H1 (cell line): Measurements from ENCODE around the gene SARNP. TPM values are rescaled to one million over a fixed set of nuclear protein-coding genes. Genes with fewer than 3 reads are reported as not detected.

ENCODE experiments used
- CTCF ChIA-PET: fragments of 300-600 bp; sonication (Branson Sonifier 250); formaldehyde crosslinking; loops from one replicate; lab custom pipeline; 2021; ENCODE audit not compliant: partially characterized antibody; lab: Charles Lee
- POLR2A ChIA-PET: fragments of 300-600 bp; sonication (Branson Sonifier 250); formaldehyde crosslinking; loops from one replicate; lab custom pipeline; 2021; ENCODE audit warnings: inconsistent platforms; ENCODE audit not compliant: partially characterized antibody; lab: Charles Lee
- DNase-seq, 2 experiments: peaks; one replicate each; pipeline versions ENCODE4 v3.0.0 to v3.0.0-alpha.2; 2010 to 2022; ENCODE audit warnings: low spot score in 2 of 2, low read depth in 1 of 2, mixed read lengths in 1 of 2
- FAIRE-seq: peaks from 2 replicates; lab custom pipeline; 2011; peaks lifted over from hg19 to GRCh38; lab: Jason Lieb, UNC
- H2AFZ ChIP-seq: 2 replicates; pipeline ENCODE4 v1.8.1; 2012; ENCODE audit warnings: low read length, inconsistent platforms
- H2AK5ac ChIP-seq: 2 replicates; pipeline ENCODE4 v1.6.1; 2013; ENCODE audit warnings: low read depth, low read length
- H2BK120ac ChIP-seq: replicated peaks from 2 replicates; pipeline ENCODE3; 2013; ENCODE audit warnings: low read depth, low read length, inconsistent platforms
- H2BK12ac ChIP-seq: 2 replicates; pipeline ENCODE4 v1.6.1; 2013; ENCODE audit warnings: low read depth, low read length
- H2BK15ac ChIP-seq: 2 replicates; pipeline ENCODE4 v1.6.1; 2013; ENCODE audit warnings: low read length
- H2BK20ac ChIP-seq: 2 replicates; pipeline ENCODE4 v1.6.1; 2013; ENCODE audit warnings: low read length
- H2BK5ac ChIP-seq: 2 replicates; pipeline ENCODE4 v1.6.1; 2013; ENCODE audit warnings: low read depth, low read length
- H3K14ac ChIP-seq: 2 replicates; pipeline ENCODE4 v1.6.1; 2013; ENCODE audit warnings: inconsistent platforms; ENCODE audit not compliant: insufficient read length
- H3K18ac ChIP-seq: 2 replicates; pipeline ENCODE4 v1.6.1; 2013; ENCODE audit warnings: low read length; ENCODE audit errors: extremely low read depth
- H3K23ac ChIP-seq: 2 replicates; pipeline ENCODE4 v1.6.1; 2013; ENCODE audit warnings: inconsistent platforms; ENCODE audit not compliant: insufficient read length
- H3K23me2 ChIP-seq: 2 replicates; pipeline ENCODE4 v1.6.1; 2013; ENCODE audit warnings: low read depth, low read length
- H3K27ac ChIP-seq: 2 replicates; pipeline ENCODE4 v1.6.1; 2011; ENCODE audit warnings: low read depth, low read length, inconsistent platforms
- H3K27me3 ChIP-seq, 4 experiments: replicated peaks in 1 of 4; 1 replicate in 1 of 4; 2 replicates in 3 of 4; pipeline versions ENCODE4 v1.6.1 to v1.8.1; 2011 to 2013; ENCODE audit warnings: low read length in 3 of 4, mild to moderate bottlenecking in 3 of 4, inconsistent platforms in 2 of 4, mixed read lengths in 2 of 4, moderate library complexity in 1 of 4; ENCODE audit not compliant: control insufficient read depth in 3 of 4, insufficient read depth in 3 of 4; ENCODE audit errors: extremely low read depth in 1 of 4
- H3K36me3 ChIP-seq, 4 experiments: 2 replicates each; pipeline versions ENCODE4 v1.6.1 to v1.8.1; 2011 to 2013; ENCODE audit warnings: mild to moderate bottlenecking in 4 of 4, low read length in 3 of 4, moderate library complexity in 2 of 4, control low read depth in 1 of 4, inconsistent platforms in 1 of 4; ENCODE audit not compliant: insufficient read depth in 4 of 4, control insufficient read depth in 2 of 4
- H3K4ac ChIP-seq: replicated peaks from 2 replicates; pipeline ENCODE3; 2013; ENCODE audit warnings: low read length, low read depth, mixed read lengths, inconsistent platforms; ENCODE audit not compliant: insufficient read length
- H3K4me1 ChIP-seq, 4 experiments: replicated peaks in 1 of 4; 1 replicate in 1 of 4; 2 replicates in 3 of 4; pipeline versions ENCODE4 v1.6.1 to v1.8.1; 2011 to 2013; ENCODE audit warnings: low read length in 3 of 4, inconsistent platforms in 2 of 4, mixed read lengths in 1 of 4; ENCODE audit not compliant: insufficient read depth in 4 of 4, control insufficient read depth in 3 of 4
- H3K4me2 ChIP-seq, 2 experiments: 2 replicates each; pipeline versions ENCODE4 v1.6.1 to v1.8.1; 2011 to 2013; ENCODE audit warnings: low read depth in 2 of 2, low read length in 2 of 2, control low read depth in 1 of 2, inconsistent platforms in 1 of 2, mild to moderate bottlenecking in 1 of 2; ENCODE audit not compliant: insufficient read depth in 1 of 2
- H3K4me3 ChIP-seq, 4 experiments: fragments of 200-600, 300-600 bp in 1 of 4; sonication (generic), shearing (Covaris generic), sonication (Bioruptor Twin) in 1 of 4; 2 replicates each; pipeline versions ENCODE4 v1.5.1 to v1.8.1; 2011 to 2016; ENCODE audit warnings: low read length in 4 of 4, low read depth in 3 of 4, control low read depth in 2 of 4, inconsistent platforms in 2 of 4, mild to moderate bottlenecking in 2 of 4, mixed read lengths in 1 of 4, moderate library complexity in 1 of 4; ENCODE audit not compliant: insufficient read depth in 2 of 4; ENCODE audit errors: extremely low read depth in 1 of 4
- H3K56ac ChIP-seq: replicated peaks from 2 replicates; pipeline ENCODE3; 2013; ENCODE audit warnings: low read depth, mild to moderate bottlenecking, mixed read lengths, low read length, inconsistent platforms; ENCODE audit not compliant: insufficient read length
- H3K79me1 ChIP-seq: 2 replicates; pipeline ENCODE4 v1.6.1; 2013; ENCODE audit warnings: low read depth, low read length, control low read depth
- H3K79me2 ChIP-seq, 2 experiments: 2 replicates each; pipeline versions ENCODE4 v1.6.1 to v1.8.1; 2012 to 2013; ENCODE audit warnings: low read length in 2 of 2, mild to moderate bottlenecking in 2 of 2, inconsistent platforms in 1 of 2; ENCODE audit not compliant: insufficient read depth in 2 of 2, control insufficient read depth in 1 of 2
- H3K9ac ChIP-seq, 4 experiments: replicated peaks in 1 of 4; 1 replicate in 1 of 4; 2 replicates in 3 of 4; pipeline versions ENCODE4 v1.6.1 to v1.8.1; 2011 to 2013; ENCODE audit warnings: low read depth in 3 of 4, low read length in 3 of 4, control low read depth in 2 of 4, mild to moderate bottlenecking in 2 of 4, moderate library complexity in 2 of 4, inconsistent platforms in 1 of 4; ENCODE audit errors: extremely low read depth in 1 of 4
- H3K9me3 ChIP-seq, 2 experiments: 2 replicates each; pipeline versions ENCODE4 v1.6.1 to v1.8.1; 2012 to 2013; ENCODE audit warnings: mild to moderate bottlenecking in 2 of 2, moderate library complexity in 2 of 2, control low read depth in 1 of 2, inconsistent platforms in 1 of 2, low read depth in 1 of 2, low read length in 1 of 2, mixed read lengths in 1 of 2; ENCODE audit not compliant: insufficient read depth in 2 of 2
- H4K20me1 ChIP-seq, 2 experiments: replicated peaks in 1 of 2; 2 replicates each; pipeline versions ENCODE3 to v1.8.1; 2011 to 2013; ENCODE audit warnings: inconsistent platforms in 2 of 2, low read length in 2 of 2, mild to moderate bottlenecking in 1 of 2; ENCODE audit not compliant: insufficient read depth in 2 of 2, control insufficient read depth in 1 of 2
- H4K5ac ChIP-seq: 2 replicates; pipeline ENCODE4 v1.6.1; 2013; ENCODE audit warnings: low read length, low read depth, mixed read lengths, inconsistent platforms; ENCODE audit not compliant: insufficient read length
- H4K8ac ChIP-seq: 2 replicates; pipeline ENCODE4 v1.8.0; 2013; ENCODE audit warnings: mild to moderate bottlenecking, moderate library complexity, low read length, inconsistent platforms; ENCODE audit not compliant: insufficient read depth; ENCODE audit errors: extremely low read depth
- H4K91ac ChIP-seq: replicated peaks from 2 replicates; pipeline ENCODE3; 2013; ENCODE audit warnings: low read length, mixed read lengths, inconsistent platforms; ENCODE audit not compliant: insufficient read length
- BRCA1 ChIP-seq: IDR thresholded peaks from 2 replicates; pipeline ENCODE4 v1.6.1; 2012; ENCODE audit warnings: low read depth, low read length, improper control_type of control experiment
- CHD1 ChIP-seq: IDR thresholded peaks from 2 replicates; pipeline ENCODE4 v1.6.1; 2012; ENCODE audit warnings: low read depth, low read length, improper control_type of control experiment
- CHD2 ChIP-seq: IDR thresholded peaks from 2 replicates; pipeline ENCODE4 v1.6.1; 2012; ENCODE audit warnings: low read length, improper control_type of control experiment
- EP300 ChIP-seq, 2 experiments: IDR thresholded peaks; 1 replicate in 1 of 2; 2 replicates in 1 of 2; pipeline ENCODE4 v1.6.1; 2011 to 2012; ENCODE audit warnings: low read depth in 2 of 2, low read length in 2 of 2, mild to moderate bottlenecking in 2 of 2, borderline replicate concordance in 1 of 2, inconsistent platforms in 1 of 2, moderate library complexity in 1 of 2
- TCF12 ChIP-seq: IDR thresholded peaks from 2 replicates; pipeline ENCODE4 v1.6.1; 2011; ENCODE audit warnings: low read depth, mild to moderate bottlenecking, low read length
- USF2 ChIP-seq: IDR thresholded peaks from 2 replicates; pipeline ENCODE4 v1.6.1; 2011; ENCODE audit warnings: low read length, improper control_type of control experiment
- WGBS, 2 experiments: shearing (Covaris generic) in 1 of 2; methylation state at CpG; one replicate each; pipeline versions ENCODE4 v1.1.6 to v1.1.7; 2013 to 2015; ENCODE audit warnings: low lambda C conversion rate in 2 of 2, mixed read lengths in 2 of 2, inconsistent platforms in 1 of 2, low coverage in 1 of 2, missing lambda C conversion rate in 1 of 2; ENCODE audit not compliant: insufficient replicate concordance in 2 of 2, insufficient coverage in 1 of 2, insufficient read length in 1 of 2; ENCODE audit errors: extremely low coverage in 1 of 2, missing lambda C conversion rate in 1 of 2; 5-methylcytosine and 5-hydroxymethylcytosine counted together
- polyA plus RNA-seq, 7 experiments: library from polyadenylated mRNA; depleted of rRNA in 3 of 7; stranded (reverse) in 5 of 7; unstranded in 2 of 7; fragments of >200 nt in 5 of 7; fragments of 200-250 nt in 2 of 7; gene quantifications; 1 replicate in 5 of 7; 2 replicates in 1 of 7; 4 replicates in 1 of 7; pipeline versions ENCODE4 v1.2.1 to v1.2.3, GENCODE V29; 2011 to 2013; ENCODE audit warnings: missing spikeins in 2 of 7, mixed read lengths in 2 of 7
- total RNA-seq: library from RNA; stranded (reverse); fragmentation: NEBNext Ultra II Directional; extraction: Animal tissue kit (Norgen Biotek cat#: 25700); gene quantifications from 2 replicates; pipeline ENCODE4 v1.2.1, GENCODE V29; 2021

Gene SARNP
- total and polyA plus RNA-seq, 2 of the 8 experiments (the other 6 are each of a cell fraction or from before 2014, with no cell fraction given), result 114 to 226 TPM

GRCh38 chr12:55809274-55809673, 8.2 kb downstream of the SARNP start:
- Histone ChIP-seq H2BK12ac (no peak overlapping the region), H3K79me1 (peaks cover 5% of the 10 kb centered on the region; the same call in 1 of the 2 replicates), H4K8ac (no peak overlapping the region), H3K9me3 (no peaks in the 10 kb centered on the region), H3K9ac (no peak overlapping the region), H2AK5ac (no peak overlapping the region), H2BK15ac (no peak overlapping the region)
- POLR2A ChIA-PET, result interaction anchor here (0.6 to 14.0 kb wide), 7 partner anchors 12 to 235 kb away, joined by 3 to 133 read pairs (median 3); partner anchors contain the start of genes ORMDL2 and SARNP
- WGBS, 2 experiments, result 95% methylated on average over 5 of the region's 5 CpGs; no CpG with 5 or more reads in 1 of the 2 experiments
- TF ChIP-seq TCF12, result no peak
- no peak for TF ChIP-seq BRCA1
- no peak for TF ChIP-seq CHD1
- no peak for TF ChIP-seq EP300 (IDR thresholded peaks at IDR 0.05; ENCODE audit: borderline replicate concordance in 1 of 2, low read depth in 2 of 2, low read length in 2 of 2)
- TF ChIP-seq USF2, result no peak
- no peak for TF ChIP-seq CHD2
- TF ChIP-seq, all 59 proteins: peak for 0
- Histone ChIP-seq H3K27me3 (no peaks in the 10 kb centered on the region), H3K14ac (no peak overlapping the region), H2BK20ac (no peak overlapping the region), H4K20me1 (peaks cover 5 to 10% of the 10 kb centered on the region in 2 experiments), H3K4ac (no peak overlapping the region), H3K36me3 (peaks cover 0 to 15% (median 3%) of the 10 kb centered on the region in 4 experiments; a peak in 5 of 8 replicates), H2AFZ (no peak overlapping the region), H3K4me3 (no peak overlapping the region), H3K23me2 (peaks cover under 1% of the 10 kb centered on the region; the same call in 1 of the 2 replicates), H4K91ac (no peak overlapping the region), H2BK120ac (no peak overlapping the region), H3K56ac (no peak overlapping the region), H3K27ac (no peak overlapping the region), H3K79me2 (peaks cover 34 to 98% of the 10 kb centered on the region in 2 experiments), H3K23ac (no peak overlapping the region), H2BK5ac (no peak overlapping the region), H3K18ac (no peak overlapping the region), H3K4me2 (no peak overlapping the region), H4K5ac (no peak overlapping the region), H3K4me1 (peaks cover 0 to 7% (median 3%) of the 10 kb centered on the region in 4 experiments; a peak in 5 of 7 replicates)
- CTCF ChIA-PET, result interaction anchor here (0.5 to 18.0 kb wide), 2 partner anchors 68 to 713 kb away, joined by 3 to 224 read pairs; partner anchors contain the start of genes GDF11 and RBMS2
- DNase-seq, result no peak
- no peak for FAIRE-seq
